Rectal smooth muscle tissue (tissue), 1 donor: Measurements from ENCODE around the gene KIF14.

Experiments
- H3K27ac ChIP-seq: one replicate; pipeline ENCODE4 v1.7.0; 2013; ENCODE audit warnings: low read depth, low read length, inconsistent platforms
- H3K27me3 ChIP-seq: one replicate; pipeline ENCODE4 v1.7.0; 2013; ENCODE audit warnings: low read length; ENCODE audit not compliant: control insufficient read depth, insufficient read depth
- H3K36me3 ChIP-seq: one replicate; pipeline ENCODE4 v1.7.0; 2013; ENCODE audit warnings: low read length; ENCODE audit not compliant: control insufficient read depth, insufficient read depth
- H3K4me1 ChIP-seq: one replicate; pipeline ENCODE4 v1.7.0; 2013; ENCODE audit warnings: low read length; ENCODE audit not compliant: control insufficient read depth, insufficient read depth
- H3K4me3 ChIP-seq: one replicate; pipeline ENCODE4 v1.7.0; 2013; ENCODE audit warnings: low read length
- H3K9ac ChIP-seq: one replicate; pipeline ENCODE4 v1.7.0; 2013; ENCODE audit warnings: low read length

KIF14 gene

DNA sequence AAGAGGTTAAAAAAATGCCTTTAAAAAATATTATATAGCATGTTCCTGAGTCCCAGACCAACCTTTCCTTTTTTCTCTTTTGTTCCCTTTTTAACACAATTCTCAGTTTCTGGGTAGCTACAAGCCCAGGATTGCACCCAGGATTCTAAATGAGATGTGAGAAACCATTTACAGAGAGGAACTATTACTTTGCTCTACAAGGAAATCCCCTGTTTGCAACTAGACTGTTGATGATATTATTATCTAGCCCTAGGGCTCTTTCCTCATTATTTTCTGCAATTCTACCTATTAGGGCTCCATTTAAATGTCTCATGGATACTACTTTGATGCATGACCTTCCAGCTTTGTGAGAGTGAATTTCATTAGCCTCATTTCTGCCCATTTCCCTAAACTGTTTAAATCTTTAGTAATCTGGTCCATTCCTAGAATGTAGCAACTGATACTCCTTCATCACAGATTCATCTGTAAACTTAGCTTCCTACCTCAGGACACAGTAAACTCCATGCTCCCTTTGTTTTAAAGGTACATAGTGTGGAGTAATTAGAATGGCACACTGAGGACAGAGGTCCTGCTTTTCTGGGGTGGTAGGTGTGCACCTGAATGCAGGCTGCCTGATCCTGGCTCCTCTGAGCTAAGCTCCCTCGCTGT, 7.1 kb upstream of the KIF14 start:
- no peaks in the 10 kb centered on the region for H3K4me1 ChIP-seq
- H3K27ac ChIP-seq = no peak overlapping the region
- H3K4me3 ChIP-seq = no peak overlapping the region
- H3K36me3 ChIP-seq = no peaks in the 10 kb centered on the region
- H3K9ac ChIP-seq = no peak overlapping the region
- H3K27me3 ChIP-seq = no peaks in the 10 kb centered on the region

DNA sequence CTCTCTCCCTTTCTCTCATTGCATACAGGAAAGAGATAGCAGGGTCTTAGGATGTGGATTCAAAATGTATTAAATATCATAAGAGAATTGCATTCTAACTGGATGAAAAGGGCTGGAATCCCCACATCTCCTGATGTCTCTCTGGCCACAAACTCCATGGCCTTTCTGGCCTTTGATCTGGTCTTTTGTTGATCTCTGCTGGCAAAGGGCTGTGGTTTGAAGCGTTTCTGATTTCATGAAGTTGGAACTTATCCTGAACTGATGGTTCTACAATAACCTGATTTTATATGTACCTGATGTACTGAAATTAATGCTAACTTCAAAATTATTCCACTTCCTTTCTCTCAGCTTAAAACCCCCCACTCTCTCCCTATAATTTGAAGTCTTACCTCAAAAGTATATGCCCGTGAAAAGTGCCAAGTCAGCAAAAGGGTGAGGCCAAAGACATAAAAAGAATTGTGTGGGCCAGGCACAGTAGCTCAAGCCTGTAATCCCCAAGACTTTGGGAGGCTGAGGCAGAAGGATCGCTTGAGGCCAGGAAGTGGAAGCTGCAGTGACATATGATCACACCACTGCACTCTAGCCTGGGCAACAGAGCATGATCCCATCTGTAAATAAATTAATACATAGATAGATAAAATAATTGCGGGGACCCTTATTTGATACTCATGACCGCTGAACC, 6.4 kb upstream of the KIF14 start:
- Histone ChIP-seq H3K27ac (no peak overlapping the region), H3K36me3 (no peaks in the 10 kb centered on the region), H3K27me3 (no peaks in the 10 kb centered on the region), H3K4me1 (no peaks in the 10 kb centered on the region), H3K4me3 (no peak overlapping the region), H3K9ac (no peak overlapping the region)

DNA sequence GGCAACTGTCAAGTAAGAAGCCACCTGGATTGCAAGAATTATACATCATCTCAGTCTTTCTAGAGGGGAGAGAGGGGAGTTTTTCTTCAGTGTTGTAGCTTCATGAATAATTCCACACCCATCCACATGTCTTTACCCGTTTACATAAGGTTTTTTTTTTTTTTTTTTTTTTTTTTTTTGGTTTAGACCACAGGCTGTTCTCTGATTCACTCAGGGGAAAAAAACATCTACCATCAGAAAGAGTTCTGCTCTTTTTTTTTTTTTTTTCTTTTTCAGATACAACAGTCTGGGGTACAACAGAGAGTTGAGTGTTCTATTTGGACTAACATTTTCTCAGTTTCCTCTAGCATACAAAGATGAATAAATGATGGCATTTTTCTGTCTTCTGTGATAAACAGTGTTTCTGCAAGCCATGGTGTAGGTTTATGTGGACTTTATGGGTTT, 4.9 kb upstream of the KIF14 start:
- H3K36me3 ChIP-seq = no peaks in the 10 kb centered on the region
- no peak overlapping the region for H3K4me3 ChIP-seq
- peaks cover 1% of the 10 kb centered on the region for H3K4me1 ChIP-seq
- H3K27me3 ChIP-seq = no peaks in the 10 kb centered on the region
- H3K9ac ChIP-seq = no peak overlapping the region
- no peak overlapping the region for H3K27ac ChIP-seq

DNA sequence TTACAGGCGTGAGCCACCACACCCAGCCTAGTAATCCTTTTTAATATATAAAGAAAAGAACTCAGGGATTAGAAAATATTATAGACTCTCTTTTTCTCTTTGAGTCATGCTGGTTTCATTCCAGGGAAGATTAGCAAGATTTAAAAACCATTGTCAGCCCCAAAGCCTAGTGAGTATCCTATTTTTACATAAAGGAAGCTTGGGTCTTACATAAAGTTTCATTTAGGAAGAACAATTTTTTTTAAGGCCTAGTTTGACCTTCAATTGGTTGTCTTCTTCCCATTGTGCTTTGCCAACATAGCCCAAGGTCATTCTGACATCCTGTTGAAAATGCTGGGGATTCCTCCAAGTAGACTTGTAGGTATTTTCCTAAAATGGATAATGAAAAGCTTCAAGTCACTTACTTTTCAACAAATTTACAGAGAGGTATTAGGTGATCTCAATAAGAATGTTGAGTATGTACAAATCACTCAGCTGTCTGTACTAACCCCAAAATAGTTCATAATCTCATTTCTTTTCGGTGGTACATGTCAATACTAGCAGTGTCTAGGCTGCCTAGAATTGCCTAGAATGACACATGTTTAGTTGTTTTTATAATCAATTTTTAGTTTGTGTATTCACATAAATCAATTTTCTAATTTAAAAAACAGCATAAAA, 4.3 kb upstream of the KIF14 start:
- H3K9ac ChIP-seq = no peak overlapping the region
- H3K4me1 ChIP-seq = peaks cover 3% of the 10 kb centered on the region
- no peak overlapping the region for H3K27ac ChIP-seq
- no peak overlapping the region for H3K4me3 ChIP-seq
- H3K27me3 ChIP-seq = no peaks in the 10 kb centered on the region
- no peaks in the 10 kb centered on the region for H3K36me3 ChIP-seq

DNA sequence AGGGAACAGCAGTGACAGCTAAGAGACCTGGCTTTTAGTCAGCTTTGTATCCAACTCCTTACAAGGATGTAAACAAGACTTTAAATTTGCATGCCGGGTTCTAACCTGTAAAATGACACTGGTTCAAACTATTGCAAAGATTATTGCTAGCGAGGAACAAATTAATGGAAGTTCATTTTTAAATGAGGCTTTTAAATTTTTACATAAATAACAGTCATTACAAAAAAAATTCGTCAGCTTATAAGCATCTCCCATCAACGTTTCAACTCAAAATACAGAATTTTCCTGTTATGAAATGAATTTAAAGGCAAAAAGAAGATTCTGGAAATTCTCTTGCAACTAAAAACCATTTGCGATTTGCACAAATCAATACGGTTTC, 668 bp downstream of the KIF14 start:
- H3K4me3 ChIP-seq = peak overlapping the region; percentile 89
- no peak overlapping the region for H3K9ac ChIP-seq
- no peak overlapping the region for H3K27ac ChIP-seq
- H3K4me1 ChIP-seq = peaks cover 3% of the 10 kb centered on the region
- H3K27me3 ChIP-seq = no peaks in the 10 kb centered on the region
- H3K36me3 ChIP-seq = no peaks in the 10 kb centered on the region

GRCh38 chr1:200610846-200611245, 9.7 kb downstream of the KIF14 start:
- no peaks in the 10 kb centered on the region for H3K27me3 ChIP-seq
- H3K36me3 ChIP-seq = no peaks in the 10 kb centered on the region
- no peak overlapping the region for H3K27ac ChIP-seq
- H3K4me3 ChIP-seq = no peak overlapping the region
- H3K4me1 ChIP-seq = no peaks in the 10 kb centered on the region
- no peak overlapping the region for H3K9ac ChIP-seq

DNA sequence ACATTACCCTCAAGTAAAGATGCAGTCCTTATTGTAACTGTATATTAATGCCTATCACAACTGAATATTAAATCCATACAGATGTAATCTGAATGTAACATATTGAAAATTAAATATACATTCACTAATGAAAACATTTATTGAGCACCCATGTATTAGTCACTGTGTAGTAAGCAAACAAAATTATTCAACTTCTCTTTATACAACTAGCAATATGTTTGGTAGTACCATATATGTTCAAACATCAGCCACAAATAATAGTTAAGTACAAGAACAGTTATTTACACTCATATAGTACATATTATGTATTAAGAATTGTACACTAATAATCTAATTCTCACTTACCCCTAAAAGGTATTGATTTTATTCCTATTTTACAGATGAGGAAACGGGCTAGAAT, 17.9 kb downstream of the KIF14 start:
- no peaks in the 10 kb centered on the region for H3K27me3 ChIP-seq
- no peak overlapping the region for H3K4me3 ChIP-seq
- no peaks in the 10 kb centered on the region for H3K4me1 ChIP-seq
- no peaks in the 10 kb centered on the region for H3K36me3 ChIP-seq
- no peak overlapping the region for H3K9ac ChIP-seq
- no peak overlapping the region for H3K27ac ChIP-seq

DNA sequence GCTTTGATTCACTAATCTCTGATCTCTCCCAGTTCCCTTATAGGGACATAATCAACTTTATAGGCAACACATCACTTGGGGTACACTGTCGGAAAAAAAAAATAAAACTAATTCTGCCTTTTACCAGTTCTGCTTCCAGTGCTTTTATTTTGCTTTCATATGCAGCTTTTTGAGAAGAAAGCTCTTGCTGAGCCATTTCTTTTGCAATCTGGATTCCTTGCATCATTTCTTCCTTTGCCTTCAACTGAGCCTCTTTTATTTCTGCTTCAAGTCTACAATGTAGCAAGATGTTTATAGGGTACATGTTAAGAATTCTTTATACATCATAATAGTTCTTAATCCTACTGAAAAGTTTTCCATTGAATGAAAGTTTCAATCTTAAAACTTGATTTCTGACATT, 30.6 kb downstream of the KIF14 start:
- Histone ChIP-seq H3K36me3 (no peaks in the 10 kb centered on the region), H3K27me3 (no peaks in the 10 kb centered on the region), H3K9ac (no peak overlapping the region), H3K27ac (no peak overlapping the region), H3K4me3 (no peak overlapping the region), H3K4me1 (no peaks in the 10 kb centered on the region)

- no peak overlapping the region for H3K9ac ChIP-seq
- no peaks in the 10 kb centered on the region for H3K27me3 ChIP-seq
- no peaks in the 10 kb centered on the region for H3K36me3 ChIP-seq
- H3K4me3 ChIP-seq = no peak overlapping the region
- H3K27ac ChIP-seq = no peak overlapping the region
- H3K4me1 ChIP-seq = no peaks in the 10 kb centered on the region
These were observed 31.9 kb downstream of the KIF14 start for GRCh38 chr1:200588698-200589097.

- no peak overlapping the region for H3K9ac ChIP-seq
- H3K27ac ChIP-seq = no peak overlapping the region
- no peaks in the 10 kb centered on the region for H3K4me1 ChIP-seq
- H3K4me3 ChIP-seq = no peak overlapping the region
- H3K27me3 ChIP-seq = no peaks in the 10 kb centered on the region
- H3K36me3 ChIP-seq = no peaks in the 10 kb centered on the region
These were observed 56.2 kb downstream of the KIF14 start for GRCh38 chr1:200564319-200564718.

- Histone ChIP-seq H3K4me1 (no peaks in the 10 kb centered on the region), H3K27me3 (no peaks in the 10 kb centered on the region), H3K9ac (no peak overlapping the region), H3K36me3 (no peaks in the 10 kb centered on the region), H3K27ac (no peak overlapping the region), H3K4me3 (no peak overlapping the region)
These were observed 58.7 kb downstream of the KIF14 start for GRCh38 chr1:200561856-200562214.

GRCh38 chr1:200558866-200559459, 61.6 kb downstream of the KIF14 start:
- Histone ChIP-seq H3K36me3 (no peaks in the 10 kb centered on the region), H3K27me3 (no peaks in the 10 kb centered on the region), H3K27ac (no peak overlapping the region), H3K4me1 (no peaks in the 10 kb centered on the region), H3K4me3 (no peak overlapping the region), H3K9ac (no peak overlapping the region)
